OCI-LY7 (cell line): Measurements from ENCODE around the gene KAT2A. TPM values are rescaled to one million over a fixed set of nuclear protein-coding genes. Genes with fewer than 3 reads are reported as not detected.
A peak's percentile ranks its signal among the peaks of the same experiment; 100 is the strongest.

ENCODE experiments used
- BruUV-seq: library from RNA; stranded (reverse); fragments of 400-500 nt; replicated peaks from 2 replicates; lab custom pipeline; 2021; lab: Mats Ljungman, UMichigan
- CTCF ChIA-PET: fragments of 300-600 bp; sonication (Branson Sonifier 250); formaldehyde crosslinking; loops from one replicate; lab custom pipeline; 2022; ENCODE audit warnings: antibody characterized with exemption; ENCODE audit not compliant: unreplicated experiment; lab: Charles Lee
- POLR2A ChIA-PET: fragments of 300-600 bp; sonication (Branson Sonifier 250); formaldehyde crosslinking; loops from one replicate; lab custom pipeline; 2022; ENCODE audit warnings: antibody characterized with exemption; lab: Charles Lee
- DNase-seq: peaks from one replicate; pipeline ENCODE4 v3.0.0-alpha.2; 2015; ENCODE audit warnings: low spot score
- H2AFZ ChIP-seq: fragments of 200-600 bp; sonication (generic), shearing (Covaris generic); 2 replicates; pipeline ENCODE4 v1.6.1; 2014; ENCODE audit warnings: mild to moderate bottlenecking, antibody characterized with exemption, low read length, moderate library complexity
- H3K27ac ChIP-seq: fragments of 200-600 bp; sonication (generic); 2 replicates; pipeline ENCODE4 v1.5.1; 2014; ENCODE audit warnings: mixed run types, low read depth, mild to moderate bottlenecking, moderate library complexity, low read length, inconsistent platforms; ENCODE audit not compliant: poor library complexity, severe bottlenecking
- H3K36me3 ChIP-seq: fragments of 200-600 bp; sonication (generic); 2 replicates; pipeline ENCODE4 v1.6.1; 2014; ENCODE audit warnings: mild to moderate bottlenecking, antibody characterized with exemption, low read length, moderate library complexity, mixed read lengths; ENCODE audit not compliant: insufficient read depth
- H3K4me1 ChIP-seq: fragments of 200-600 bp; sonication (generic); 2 replicates; pipeline ENCODE4 v1.5.1; 2014; ENCODE audit warnings: mild to moderate bottlenecking, low read length; ENCODE audit not compliant: insufficient read depth, poor library complexity, severe bottlenecking
- H3K4me2 ChIP-seq: fragments of 200-600 bp; sonication (generic); 2 replicates; pipeline ENCODE4 v1.6.1; 2014; ENCODE audit warnings: mild to moderate bottlenecking, low read length
- H3K4me3 ChIP-seq: fragments of 200-600 bp; sonication (generic); 2 replicates; pipeline ENCODE4 v1.5.1; 2014; ENCODE audit warnings: mild to moderate bottlenecking, low read depth, low read length; ENCODE audit not compliant: poor library complexity, severe bottlenecking
- H3K79me2 ChIP-seq: fragments of 200-600 bp; sonication (generic); 2 replicates; pipeline ENCODE4 v1.6.1; 2016; ENCODE audit warnings: low read depth, mild to moderate bottlenecking, low read length, moderate library complexity, mixed read lengths; ENCODE audit not compliant: insufficient read depth
- H3K9me2 ChIP-seq: fragments of 200-600 bp; sonication (generic); 2 replicates; pipeline ENCODE4 v1.6.1; 2016; ENCODE audit warnings: mild to moderate bottlenecking, low read length, mixed read lengths; ENCODE audit not compliant: insufficient read depth
- H3K9me3 ChIP-seq: fragments of 200-600 bp; sonication (generic); 2 replicates; pipeline ENCODE4 v1.6.1; 2014; ENCODE audit warnings: mild to moderate bottlenecking, mixed run types, low read length, mixed read lengths
- H4K20me1 ChIP-seq: fragments of 200-600 bp; sonication (generic); 2 replicates; pipeline ENCODE4 v1.6.1; 2014; ENCODE audit warnings: mild to moderate bottlenecking, antibody characterized with exemption, low read length, moderate library complexity, mixed read lengths; ENCODE audit not compliant: insufficient read depth
- EZH2phosphoT487 ChIP-seq: fragments of 200-600 bp; sonication (generic); IDR thresholded peaks from 2 replicates; pipeline ENCODE4 v1.6.1; 2018; ENCODE audit warnings: low read depth, borderline replicate concordance, mild to moderate bottlenecking, mixed run types, antibody characterized with exemption, low read length, moderate library complexity, mixed read lengths
- intact Hi-C: fragments of 100-400 bp; cut with micrococcal nuclease; formaldehyde crosslinking; loops from one replicate; pipeline ENCODE4 v1.10.0; 2022; ENCODE audit not compliant: unreplicated experiment
- total RNA-seq, 2 experiments: library from RNA; depleted of rRNA in 1 of 2; stranded (reverse); fragments of >200 nt in 1 of 2; shearing (Covaris generic) in 1 of 2; gene quantifications; 2 replicates each; pipeline ENCODE4 v1.2.3, GENCODE V29; 2014 to 2022
- TF ChIP-seq, protein P1 (sequence below): fragments of 200-600 bp; sonication (generic); conservative IDR thresholded peaks from 2 replicates; pipeline ENCODE4 v1.5.1; 2014; ENCODE audit warnings: mild to moderate bottlenecking, antibody characterized with exemption, low read length, moderate library complexity, mixed read lengths

The KAT2A gene
- total RNA-seq, 2 experiments from 2014 or later, result 73.0 to 89.8 TPM

GRCh38 chr17:42072323-42073187 lies 48.6 kb downstream of the KAT2A start:
- CTCF ChIA-PET, result interaction anchor here (0.9 to 1.2 kb wide), 2 partner anchors 40 to 81 kb away, joined by 3 read pairs; partner anchors contain the start of gene DHX58
- no peaks in the 10 kb centered on the region for H3K9me2 ChIP-seq

DNA sequence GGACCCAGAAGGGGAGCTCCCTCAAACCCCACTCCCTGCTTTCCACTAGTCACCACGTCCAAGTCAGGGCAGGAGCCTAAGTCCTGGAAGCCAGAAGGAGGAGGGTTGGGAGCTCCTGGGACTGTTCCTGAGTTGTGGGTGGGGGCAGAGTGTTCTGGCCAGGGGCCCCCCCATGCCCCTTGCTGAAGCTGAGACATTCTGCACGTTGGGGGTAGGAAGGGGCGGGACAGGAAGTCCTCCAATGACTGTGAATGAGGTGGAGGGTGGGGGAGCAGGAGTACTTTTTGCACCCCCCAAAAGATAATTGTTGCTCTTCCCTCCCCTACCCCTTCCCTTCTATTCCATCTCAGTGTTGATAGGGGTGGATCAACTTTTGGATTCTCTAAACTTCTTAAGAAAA lies 49.4 kb downstream of the KAT2A start:
- Histone ChIP-seq H3K36me3 (no peaks in the 10 kb centered on the region), H3K4me2 (peak overlapping the region; percentile 69), H3K79me2 (no peaks in the 10 kb centered on the region), H3K4me3 (peak overlapping the region; percentile 66), H3K9me3 (no peaks in the 10 kb centered on the region), H3K4me1 (peaks cover 16% of the 10 kb centered on the region), H4K20me1 (no peaks in the 10 kb centered on the region), H3K27ac (no peak overlapping the region), H3K9me2 (no peaks in the 10 kb centered on the region), H2AFZ (peak overlapping the region; percentile 60)
- intact Hi-C loops, result no loop called here
- TF ChIP-seq EZH2phosphoT487, result no peak
- TF ChIP-seq, protein P1, sequence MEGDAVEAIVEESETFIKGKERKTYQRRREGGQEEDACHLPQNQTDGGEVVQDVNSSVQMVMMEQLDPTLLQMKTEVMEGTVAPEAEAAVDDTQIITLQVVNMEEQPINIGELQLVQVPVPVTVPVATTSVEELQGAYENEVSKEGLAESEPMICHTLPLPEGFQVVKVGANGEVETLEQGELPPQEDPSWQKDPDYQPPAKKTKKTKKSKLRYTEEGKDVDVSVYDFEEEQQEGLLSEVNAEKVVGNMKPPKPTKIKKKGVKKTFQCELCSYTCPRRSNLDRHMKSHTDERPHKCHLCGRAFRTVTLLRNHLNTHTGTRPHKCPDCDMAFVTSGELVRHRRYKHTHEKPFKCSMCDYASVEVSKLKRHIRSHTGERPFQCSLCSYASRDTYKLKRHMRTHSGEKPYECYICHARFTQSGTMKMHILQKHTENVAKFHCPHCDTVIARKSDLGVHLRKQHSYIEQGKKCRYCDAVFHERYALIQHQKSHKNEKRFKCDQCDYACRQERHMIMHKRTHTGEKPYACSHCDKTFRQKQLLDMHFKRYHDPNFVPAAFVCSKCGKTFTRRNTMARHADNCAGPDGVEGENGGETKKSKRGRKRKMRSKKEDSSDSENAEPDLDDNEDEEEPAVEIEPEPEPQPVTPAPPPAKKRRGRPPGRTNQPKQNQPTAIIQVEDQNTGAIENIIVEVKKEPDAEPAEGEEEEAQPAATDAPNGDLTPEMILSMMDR, result no peak
- no TSS peak for BruUV-seq
- POLR2A ChIA-PET, result interaction anchor here (1.1 kb wide), 1 partner anchor 41 kb away, joined by 3 read pairs; no protein-coding TSS in a partner anchor
- DNase-seq, result peak; percentile 55
- CTCF ChIA-PET, result interaction anchor here (0.5 to 1.2 kb wide), 4 partner anchors 8 to 82 kb away, joined by 3 read pairs; partner anchors contain the start of gene DHX58

More at GRCh38 chr17:42072323-42073187, 48.6 kb downstream of the KAT2A start:
- peak; percentile 39 for DNase-seq
- H3K9me3 ChIP-seq, result no peaks in the 10 kb centered on the region
- BruUV-seq, result no TSS peak
- H4K20me1 ChIP-seq, result no peaks in the 10 kb centered on the region
- peak overlapping the region; percentile 66 for H3K4me3 ChIP-seq
- H3K79me2 ChIP-seq, result no peaks in the 10 kb centered on the region
- H3K4me2 ChIP-seq, result peak overlapping the region; percentile 69
- TF ChIP-seq, protein P1, result peak; percentile 34; the same call in 1 of the 2 replicates
- TF ChIP-seq EZH2phosphoT487, result no peak
- POLR2A ChIA-PET, result interaction anchor here (1.1 kb wide), 1 partner anchor 41 kb away, joined by 3 read pairs; no protein-coding TSS in a partner anchor
- H3K36me3 ChIP-seq, result no peaks in the 10 kb centered on the region
- H3K4me1 ChIP-seq, result peaks cover 16% of the 10 kb centered on the region
- peak overlapping the region; percentile 60 for H2AFZ ChIP-seq
- no peak overlapping the region for H3K27ac ChIP-seq
- intact Hi-C loops, result no loop called here
